ENCODE data around the gene SPAG9. TPM values are rescaled to one million over a fixed set of nuclear protein-coding genes. Genes with fewer than 3 reads are reported as not detected.

Gene SPAG9
- total RNA-seq, 1 experiment from 2014 or later = 77.6 TPM

- H3K9ac ChIP-seq (ENCODE audit: low read length) = no peak overlapping the region
- H3K79me2 ChIP-seq (ENCODE audit: insufficient read depth, low read length) = no peaks in the 10 kb centered on the region
- BruUV-seq (replicated peaks) = no TSS peak
- no peaks in the 10 kb centered on the region for H3K9me2 ChIP-seq (ENCODE audit: insufficient read depth)
- ChIA-PET CTCF (no interaction called here), RAD21 (ENCODE audit: low non-redundant PET in 1 of 2, low total read pairs in 2 of 2, uncharacterized antibody in 2 of 2, unreplicated experiment in 2 of 2) (no interaction called here), POLR2A (no interaction called here)
- peaks cover 46 to 55% of the 10 kb centered on the region in 2 experiments for H3K36me3 ChIP-seq (ENCODE audit: control insufficient read depth in 1 of 2, insufficient read depth in 2 of 2, low read length in 2 of 2)
- intact Hi-C loops (cut with micrococcal nuclease) = no loop called here
- no peak overlapping the region for H3K4me3 ChIP-seq (replicated peaks in 1 of 2; ENCODE audit: low read depth in 1 of 2, low read length in 2 of 2)
- no peaks in the 10 kb centered on the region for H3K4me1 ChIP-seq (ENCODE audit: control insufficient read depth in 1 of 2, insufficient read depth in 2 of 2, low read length in 2 of 2)
- no peaks in the 10 kb centered on the region for H4K20me1 ChIP-seq (ENCODE audit: insufficient read depth)
- TF ChIP-seq EZH2phosphoT487 (IDR thresholded peaks at IDR 0.05; ENCODE audit: borderline replicate concordance) = no peak
- TF ChIP-seq POLR2AphosphoS5 (IDR thresholded peaks at IDR 0.05; ENCODE audit: low read depth, low read length) = no peak
- TF ChIP-seq, protein P1, sequence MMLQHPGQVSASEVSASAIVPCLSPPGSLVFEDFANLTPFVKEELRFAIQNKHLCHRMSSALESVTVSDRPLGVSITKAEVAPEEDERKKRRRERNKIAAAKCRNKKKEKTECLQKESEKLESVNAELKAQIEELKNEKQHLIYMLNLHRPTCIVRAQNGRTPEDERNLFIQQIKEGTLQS (IDR thresholded peaks at IDR 0.05) = no peak
- no peak for TF ChIP-seq ZNF274 (IDR thresholded peaks at IDR 0.05; ENCODE audit: low read depth, low read length)
- TF ChIP-seq CEBPB (IDR thresholded peaks at IDR 0.05; ENCODE audit: low read depth) = no peak
- TF ChIP-seq MAX (IDR thresholded peaks at IDR 0.05) = no peak
- TF ChIP-seq, protein P2, sequence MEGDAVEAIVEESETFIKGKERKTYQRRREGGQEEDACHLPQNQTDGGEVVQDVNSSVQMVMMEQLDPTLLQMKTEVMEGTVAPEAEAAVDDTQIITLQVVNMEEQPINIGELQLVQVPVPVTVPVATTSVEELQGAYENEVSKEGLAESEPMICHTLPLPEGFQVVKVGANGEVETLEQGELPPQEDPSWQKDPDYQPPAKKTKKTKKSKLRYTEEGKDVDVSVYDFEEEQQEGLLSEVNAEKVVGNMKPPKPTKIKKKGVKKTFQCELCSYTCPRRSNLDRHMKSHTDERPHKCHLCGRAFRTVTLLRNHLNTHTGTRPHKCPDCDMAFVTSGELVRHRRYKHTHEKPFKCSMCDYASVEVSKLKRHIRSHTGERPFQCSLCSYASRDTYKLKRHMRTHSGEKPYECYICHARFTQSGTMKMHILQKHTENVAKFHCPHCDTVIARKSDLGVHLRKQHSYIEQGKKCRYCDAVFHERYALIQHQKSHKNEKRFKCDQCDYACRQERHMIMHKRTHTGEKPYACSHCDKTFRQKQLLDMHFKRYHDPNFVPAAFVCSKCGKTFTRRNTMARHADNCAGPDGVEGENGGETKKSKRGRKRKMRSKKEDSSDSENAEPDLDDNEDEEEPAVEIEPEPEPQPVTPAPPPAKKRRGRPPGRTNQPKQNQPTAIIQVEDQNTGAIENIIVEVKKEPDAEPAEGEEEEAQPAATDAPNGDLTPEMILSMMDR (IDR thresholded peaks at IDR 0.05 in 2 of 3, conservative IDR thresholded peaks at IDR 0.05 in 1 of 3; ENCODE audit: borderline replicate concordance in 1 of 3, insufficient read depth in 1 of 3, low read depth in 2 of 3, low read length in 2 of 3) = no peak
- TF ChIP-seq EGR1 (IDR thresholded peaks at IDR 0.05; ENCODE audit: low read depth) = no peak
- TF ChIP-seq ZFX (IDR thresholded peaks at IDR 0.05) = no peak
- no peak for TF ChIP-seq SRF (IDR thresholded peaks at IDR 0.05; ENCODE audit: low read depth)
- TF ChIP-seq FOSL1 (IDR thresholded peaks at IDR 0.05; ENCODE audit: low read depth) = no peak
- no peak for TF ChIP-seq CBX3 (IDR thresholded peaks at IDR 0.05; ENCODE audit: low read depth)
- no peak for TF ChIP-seq ZBTB33 (IDR thresholded peaks at IDR 0.05; ENCODE audit: extremely low read depth, insufficient replicate concordance, low read length)
- TF ChIP-seq JUND (IDR thresholded peaks at IDR 0.05) = no peak
- TF ChIP-seq SP1 (IDR thresholded peaks at IDR 0.05; ENCODE audit: low read depth) = no peak
- TF ChIP-seq REST (IDR thresholded peaks at IDR 0.05; ENCODE audit: low read depth) = no peak
- TF ChIP-seq RAD21 (IDR thresholded peaks at IDR 0.05; ENCODE audit: low read depth) = no peak
- TF ChIP-seq POLR2A (IDR thresholded peaks at IDR 0.05; ENCODE audit: borderline replicate concordance, extremely low read depth, insufficient read depth, insufficient read length) = no peak
- ATAC-seq (no peak), DNase-seq (ENCODE audit: low read depth, low spot score) (no peak)
- no peak overlapping the region for H2AFZ ChIP-seq (ENCODE audit: low read depth, low read length, poor library complexity, severe bottlenecking)
- no peak overlapping the region for H3K4me2 ChIP-seq (ENCODE audit: low read length)
- H3K9me3 ChIP-seq (ENCODE audit: control insufficient read depth in 1 of 2, insufficient read depth in 1 of 2, low read depth in 1 of 2, low read length in 2 of 2) = no peaks in the 10 kb centered on the region
- no peak overlapping the region for H3K27ac ChIP-seq (ENCODE audit: low read depth, low read length)
- no peaks in the 10 kb centered on the region for H3K27me3 ChIP-seq (ENCODE audit: insufficient read depth, low read length)
Measured at GRCh38 chr17:50989149-50989548, 131.5 kb downstream of the SPAG9 start.
